ENCODE data around the gene FBXL2.

DNA sequence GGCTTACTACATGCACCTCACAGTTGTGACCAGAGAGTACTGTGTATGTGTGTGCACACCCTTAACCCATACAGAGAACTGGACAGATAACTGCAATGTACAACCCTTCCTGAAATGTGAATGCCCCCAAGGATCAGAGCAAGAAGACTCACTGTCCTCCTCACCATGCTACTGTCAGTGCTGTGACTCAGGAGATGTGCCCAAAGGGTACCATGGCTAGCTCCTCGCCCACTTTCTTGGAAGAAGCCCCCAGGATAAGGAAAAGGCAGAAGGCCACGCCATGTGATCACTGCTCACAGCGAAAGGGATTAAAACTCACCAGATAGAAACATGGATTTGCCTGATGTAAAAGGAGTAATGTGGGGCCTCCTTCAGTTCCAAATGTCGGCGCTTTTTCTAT is 121.2 kb downstream of the FBXL2 start:
- TF ChIP-seq, protein P1, sequence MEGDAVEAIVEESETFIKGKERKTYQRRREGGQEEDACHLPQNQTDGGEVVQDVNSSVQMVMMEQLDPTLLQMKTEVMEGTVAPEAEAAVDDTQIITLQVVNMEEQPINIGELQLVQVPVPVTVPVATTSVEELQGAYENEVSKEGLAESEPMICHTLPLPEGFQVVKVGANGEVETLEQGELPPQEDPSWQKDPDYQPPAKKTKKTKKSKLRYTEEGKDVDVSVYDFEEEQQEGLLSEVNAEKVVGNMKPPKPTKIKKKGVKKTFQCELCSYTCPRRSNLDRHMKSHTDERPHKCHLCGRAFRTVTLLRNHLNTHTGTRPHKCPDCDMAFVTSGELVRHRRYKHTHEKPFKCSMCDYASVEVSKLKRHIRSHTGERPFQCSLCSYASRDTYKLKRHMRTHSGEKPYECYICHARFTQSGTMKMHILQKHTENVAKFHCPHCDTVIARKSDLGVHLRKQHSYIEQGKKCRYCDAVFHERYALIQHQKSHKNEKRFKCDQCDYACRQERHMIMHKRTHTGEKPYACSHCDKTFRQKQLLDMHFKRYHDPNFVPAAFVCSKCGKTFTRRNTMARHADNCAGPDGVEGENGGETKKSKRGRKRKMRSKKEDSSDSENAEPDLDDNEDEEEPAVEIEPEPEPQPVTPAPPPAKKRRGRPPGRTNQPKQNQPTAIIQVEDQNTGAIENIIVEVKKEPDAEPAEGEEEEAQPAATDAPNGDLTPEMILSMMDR (IDR thresholded peaks at IDR 0.05 in 4 of 5, conservative IDR thresholded peaks at IDR 0.05 in 1 of 5) = no peak
- TF ChIP-seq POLR2A (IDR thresholded peaks at IDR 0.05) = no peak
